NCI-H510A treated with DMSO at 0.1 percent for 48 hours (cell line): Measurements from ENCODE around the gene TMEM247.
A peak's percentile ranks its signal among the peaks of the same experiment; 100 is the strongest.
"Not testable (repeated sequence)": the region's sequence is repeated elsewhere in the genome, so short reads cannot be mapped to it uniquely, and the experiment has no call there.

Experiments
- DNase-seq: peaks from one replicate; lab custom pipeline; 2025; lab: John Stamatoyannopoulos, UW

TMEM247 gene

GRCh38 chr2:46458763-46459500 lies 20.4 kb upstream of the TMEM247 start:
- DNase-seq, result no peak

GRCh38 chr2:46459694-46460093 lies 19.7 kb upstream of the TMEM247 start:
- DNase-seq, result no peak

GRCh38 chr2:46460241-46460921 lies 19.0 kb upstream of the TMEM247 start:
- DNase-seq, result no peak

GRCh38 chr2:46461011-46461674 lies 18.2 kb upstream of the TMEM247 start:
- DNase-seq, result peak; percentile 29

- no peak for DNase-seq
Measured at GRCh38 chr2:46461709-46462171, 17.6 kb upstream of the TMEM247 start.

GRCh38 chr2:46462936-46463335 lies 16.4 kb upstream of the TMEM247 start:
- DNase-seq, result no peak

- no peak for DNase-seq
Measured at GRCh38 chr2:46469116-46469515, 10.2 kb upstream of the TMEM247 start.

- no peak for DNase-seq
Measured at GRCh38 chr2:46469700-46470099, 9.7 kb upstream of the TMEM247 start.

GRCh38 chr2:46470114-46470628 lies 9.2 kb upstream of the TMEM247 start:
- DNase-seq, result no peak

GRCh38 chr2:46471019-46471583 lies 8.3 kb upstream of the TMEM247 start:
- DNase-seq, result no peak

GRCh38 chr2:46471697-46472096 lies 7.7 kb upstream of the TMEM247 start:
- no peak for DNase-seq

- not testable (repeated sequence) for DNase-seq
Measured at GRCh38 chr2:46472165-46472564, 7.2 kb upstream of the TMEM247 start.

GRCh38 chr2:46477462-46477861 lies 1.9 kb upstream of the TMEM247 start:
- DNase-seq, result peak; percentile 4

- no peak for DNase-seq
Measured at GRCh38 chr2:46477925-46478324, 1.4 kb upstream of the TMEM247 start.

- DNase-seq, result no peak
Measured at GRCh38 chr2:46480562-46480961, 1.2 kb downstream of the TMEM247 start.

- peak; percentile 26 for DNase-seq
Measured at GRCh38 chr2:46481198-46482193, 2.1 kb downstream of the TMEM247 start.

- no peak for DNase-seq
Measured at GRCh38 chr2:46482490-46482889, 3.1 kb downstream of the TMEM247 start.

GRCh38 chr2:46485002-46485401 lies 5.6 kb downstream of the TMEM247 start:
- DNase-seq, result no peak

GRCh38 chr2:46486436-46486835 lies 7.1 kb downstream of the TMEM247 start:
- no peak for DNase-seq

GRCh38 chr2:46487667-46488335 lies 8.4 kb downstream of the TMEM247 start:
- no peak for DNase-seq

GRCh38 chr2:46488389-46488788 lies 9.0 kb downstream of the TMEM247 start:
- DNase-seq, result no peak
